Esophagus muscularis mucosa (tissue), 4 donors: ENCODE measurements around the gene EIF2B5.

Experiments
- EP300 ChIP-seq: sonication (generic); formaldehyde crosslinking; IDR thresholded peaks from one replicate; pipeline ENCODE4 v1.6.1; 2017; ENCODE audit warnings: antibody characterized with exemption
- POLR2A ChIP-seq: fragments of 450-650 bp; IDR thresholded peaks from one replicate; pipeline ENCODE4 v1.6.1; 2017; ENCODE audit warnings: antibody characterized with exemption, moderate library complexity, mild to moderate bottlenecking, low read depth
- POLR2AphosphoS5 ChIP-seq, 2 donors: sonication (generic); formaldehyde crosslinking; IDR thresholded peaks; one replicate each; pipeline ENCODE4 v1.6.1; 2017; ENCODE audit warnings: antibody characterized with exemption in 2 of 2
- TF ChIP-seq, protein P1 (sequence below), 3 experiments: fragments of 200-600 bp in 2 of 3; fragments of 450-650 bp in 1 of 3; sonication (generic) in 2 of 3; IDR thresholded peaks; one replicate each; pipeline ENCODE4 v1.5.1; 2017 to 2019; ENCODE audit warnings: antibody characterized with exemption in 3 of 3, mild to moderate bottlenecking in 2 of 3, moderate library complexity in 1 of 3

- TF ChIP-seq, protein P1, sequence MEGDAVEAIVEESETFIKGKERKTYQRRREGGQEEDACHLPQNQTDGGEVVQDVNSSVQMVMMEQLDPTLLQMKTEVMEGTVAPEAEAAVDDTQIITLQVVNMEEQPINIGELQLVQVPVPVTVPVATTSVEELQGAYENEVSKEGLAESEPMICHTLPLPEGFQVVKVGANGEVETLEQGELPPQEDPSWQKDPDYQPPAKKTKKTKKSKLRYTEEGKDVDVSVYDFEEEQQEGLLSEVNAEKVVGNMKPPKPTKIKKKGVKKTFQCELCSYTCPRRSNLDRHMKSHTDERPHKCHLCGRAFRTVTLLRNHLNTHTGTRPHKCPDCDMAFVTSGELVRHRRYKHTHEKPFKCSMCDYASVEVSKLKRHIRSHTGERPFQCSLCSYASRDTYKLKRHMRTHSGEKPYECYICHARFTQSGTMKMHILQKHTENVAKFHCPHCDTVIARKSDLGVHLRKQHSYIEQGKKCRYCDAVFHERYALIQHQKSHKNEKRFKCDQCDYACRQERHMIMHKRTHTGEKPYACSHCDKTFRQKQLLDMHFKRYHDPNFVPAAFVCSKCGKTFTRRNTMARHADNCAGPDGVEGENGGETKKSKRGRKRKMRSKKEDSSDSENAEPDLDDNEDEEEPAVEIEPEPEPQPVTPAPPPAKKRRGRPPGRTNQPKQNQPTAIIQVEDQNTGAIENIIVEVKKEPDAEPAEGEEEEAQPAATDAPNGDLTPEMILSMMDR (IDR thresholded peaks at IDR 0.05) = no peak
- TF ChIP-seq POLR2A (no peak), POLR2AphosphoS5 (IDR thresholded peaks at IDR 0.05) (no peak), EP300 (no peak)
Measured at GRCh38 chr3:184135911-184136260, 728 bp downstream of the EIF2B5 start.
